HCT116 (cell line): ENCODE measurements around the gene NEURL1. TPM values are rescaled to one million over a fixed set of nuclear protein-coding genes. Genes with fewer than 3 reads are reported as not detected.
A peak's percentile ranks its signal among the peaks of the same experiment; 100 is the strongest.

ENCODE experiments used
- ATAC-seq: fragments of 200-7000 bp; cut with Tn5 transposase; 2 replicates; pipeline ENCODE4 v1.9.1; 2020; ENCODE audit warnings: mild to moderate bottlenecking, moderate library complexity
- BruUV-seq: library from RNA; stranded (reverse); fragments of 400-500 nt; replicated peaks from 2 replicates; lab custom pipeline; 2021; lab: Mats Ljungman, UMichigan
- CTCF ChIA-PET: fragments of 300-600 bp; sonication (Branson Sonifier 250); formaldehyde crosslinking; loops from one replicate; lab custom pipeline; 2021; ENCODE audit warnings: antibody characterized with exemption; lab: Charles Lee
- POLR2A ChIA-PET: fragments of 300-600, 350-600 bp; sonication (Branson Sonifier 250); formaldehyde crosslinking; loops from one replicate; lab custom pipeline; 2021; ENCODE audit warnings: antibody characterized with exemption; lab: Charles Lee
- RAD21 ChIA-PET, 2 experiments: fragments of 300-600 bp; sonication (Branson Sonifier 250); formaldehyde crosslinking; loops; one replicate each; lab custom pipeline; 2023; ENCODE audit warnings: low total read pairs in 2 of 2; ENCODE audit not compliant: uncharacterized antibody in 2 of 2, unreplicated experiment in 2 of 2, low non-redundant PET in 1 of 2; lab: Charles Lee
- DNase-seq: peaks from one replicate; pipeline ENCODE4 v3.0.0-alpha.2; 2010; ENCODE audit warnings: low read depth, low spot score
- H2AFZ ChIP-seq: fragments of 200-600 bp; shearing (Covaris generic), sonication (generic); 2 replicates; pipeline ENCODE4 v1.6.1; 2017; ENCODE audit warnings: low read depth, mixed run types, mixed read lengths, antibody characterized with exemption, low read length; ENCODE audit not compliant: poor library complexity, severe bottlenecking
- H3K27ac ChIP-seq: 2 replicates; pipeline ENCODE4 v1.5.1; 2012; ENCODE audit warnings: low read depth, low read length
- H3K27me3 ChIP-seq: fragments of 200-600 bp; sonication (generic); 2 replicates; pipeline ENCODE4 v1.6.1; 2016; ENCODE audit warnings: mixed run types, low read length, mixed read lengths; ENCODE audit not compliant: insufficient read depth
- H3K36me3 ChIP-seq, 2 experiments: fragments of 200-500 bp in 1 of 2; fragments of 200-600 bp in 1 of 2; sonication (Bioruptor generic) in 1 of 2; sonication (generic) in 1 of 2; 2 replicates each; pipeline versions ENCODE4 v1.5.1 to v1.6.1; 2014 to 2016; ENCODE audit warnings: low read length in 2 of 2, inconsistent platforms in 1 of 2, mixed read lengths in 1 of 2, mixed run types in 1 of 2; ENCODE audit not compliant: insufficient read depth in 2 of 2, control insufficient read depth in 1 of 2
- H3K4me1 ChIP-seq, 2 experiments: fragments of 200-600 bp in 1 of 2; sonication (generic) in 1 of 2; 2 replicates each; pipeline versions ENCODE4 v1.5.1 to v1.6.1; 2012 to 2017; ENCODE audit warnings: low read length in 2 of 2, inconsistent platforms in 1 of 2, mild to moderate bottlenecking in 1 of 2, mixed read lengths in 1 of 2, mixed run types in 1 of 2, moderate library complexity in 1 of 2; ENCODE audit not compliant: insufficient read depth in 2 of 2, control insufficient read depth in 1 of 2
- H3K4me2 ChIP-seq: fragments of 200-600 bp; sonication (generic); 2 replicates; pipeline ENCODE4 v1.6.1; 2017; ENCODE audit warnings: mixed run types, low read length, mixed read lengths
- H3K4me3 ChIP-seq, 2 experiments: fragments of 200-600 bp in 1 of 2; sonication (generic) in 1 of 2; replicated peaks in 1 of 2; 2 replicates each; pipeline ENCODE4 v1.5.1; 2011 to 2016; ENCODE audit warnings: low read length in 2 of 2, control low read depth in 1 of 2, low read depth in 1 of 2, mild to moderate bottlenecking in 1 of 2, mixed read lengths in 1 of 2, mixed run types in 1 of 2
- H3K79me2 ChIP-seq: fragments of 200-600 bp; sonication (generic); 2 replicates; pipeline ENCODE4 v1.6.1; 2017; ENCODE audit warnings: mild to moderate bottlenecking, mixed run types, low read length, moderate library complexity, mixed read lengths; ENCODE audit not compliant: insufficient read depth
- H3K9ac ChIP-seq: fragments of 200-600 bp; sonication (generic); 2 replicates; pipeline ENCODE4 v1.6.1; 2016; ENCODE audit warnings: low read length, mixed read lengths
- H3K9me2 ChIP-seq: fragments of 200-600 bp; sonication (generic), shearing (Covaris generic); 2 replicates; pipeline ENCODE4 v1.6.1; 2017; ENCODE audit warnings: mixed run types, mild to moderate bottlenecking, moderate library complexity; ENCODE audit not compliant: insufficient read depth
- H3K9me3 ChIP-seq, 2 experiments: fragments of 200-500 bp in 1 of 2; fragments of 200-600 bp in 1 of 2; sonication (Bioruptor generic) in 1 of 2; sonication (generic) in 1 of 2; 2 replicates each; pipeline ENCODE4 v1.6.1; 2014 to 2017; ENCODE audit warnings: low read length in 2 of 2, mixed read lengths in 2 of 2, inconsistent platforms in 1 of 2, low read depth in 1 of 2, mild to moderate bottlenecking in 1 of 2, mixed run types in 1 of 2, moderate library complexity in 1 of 2; ENCODE audit not compliant: control insufficient read depth in 1 of 2, insufficient read depth in 1 of 2
- H4K20me1 ChIP-seq: fragments of 200-600 bp; sonication (generic), shearing (Covaris generic); 2 replicates; pipeline ENCODE4 v1.6.1; 2017; ENCODE audit warnings: mixed run types, mild to moderate bottlenecking, moderate library complexity; ENCODE audit not compliant: insufficient read depth
- CBX3 ChIP-seq: IDR thresholded peaks from 2 replicates; pipeline ENCODE4 v1.6.1; 2012; ENCODE audit warnings: low read depth
- REST ChIP-seq: IDR thresholded peaks from 2 replicates; pipeline ENCODE4 v1.6.1; 2012; ENCODE audit warnings: low read depth
- TCF7L2 ChIP-seq: IDR thresholded peaks from 2 replicates; pipeline ENCODE4 v1.7.0; 2011; ENCODE audit warnings: borderline replicate concordance, inconsistent platforms; ENCODE audit not compliant: insufficient read depth, insufficient read length; ENCODE audit errors: extremely low read depth
- ZNF274 ChIP-seq: fragments of 200-500 bp; sonication (Bioruptor generic); IDR thresholded peaks from 2 replicates; pipeline ENCODE4 v1.6.1; 2014; ENCODE audit warnings: mild to moderate bottlenecking, low read depth, low read length, inconsistent platforms
- intact Hi-C: fragments of 100-400 bp; cut with micrococcal nuclease; formaldehyde crosslinking; loops from 2 replicates; pipeline ENCODE4 v1.10.0; 2022
- total RNA-seq: library from RNA; stranded (reverse); gene quantifications from one replicate; pipeline ENCODE4 v1.2.1, GENCODE V29; 2021; ENCODE audit not compliant: unreplicated experiment
- TF ChIP-seq, protein P1 (sequence below): IDR thresholded peaks from 2 replicates; pipeline ENCODE4 v1.6.1; 2012
- TF ChIP-seq, protein P2 (sequence below): IDR thresholded peaks from 2 replicates; pipeline ENCODE4 v1.6.1; 2011; ENCODE audit warnings: mild to moderate bottlenecking, low read length, moderate library complexity; ENCODE audit not compliant: insufficient replicate concordance; ENCODE audit errors: extremely low read depth

NEURL1 gene
- total RNA-seq, 1 experiment from 2014 or later: 1.4 TPM

DNA sequence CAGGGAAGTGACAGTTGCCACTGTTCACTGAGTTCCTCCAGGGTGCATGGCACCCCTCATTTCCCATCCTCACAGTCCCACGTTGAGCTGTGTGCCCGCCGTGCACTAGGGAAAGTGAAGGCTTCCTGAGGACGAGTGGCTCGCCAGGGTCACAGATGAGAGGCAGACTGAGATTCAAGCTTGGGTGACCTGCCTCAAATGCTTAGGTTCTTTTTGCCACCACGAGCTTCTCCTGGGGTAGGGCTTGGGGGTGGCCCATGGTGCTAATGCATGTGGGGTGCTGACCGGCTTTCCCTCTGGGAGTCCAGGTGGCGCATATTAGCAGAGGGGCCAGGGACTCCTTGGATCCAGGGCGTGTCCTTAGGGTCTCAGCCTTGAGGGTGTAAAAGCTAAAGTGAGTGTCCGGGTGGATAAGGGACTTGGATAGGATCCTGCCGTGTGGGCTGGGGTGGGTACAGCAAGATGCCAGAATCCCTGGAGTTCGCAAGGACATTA lies 43.3 kb upstream of the NEURL1 start:
- TF ChIP-seq, protein P1, sequence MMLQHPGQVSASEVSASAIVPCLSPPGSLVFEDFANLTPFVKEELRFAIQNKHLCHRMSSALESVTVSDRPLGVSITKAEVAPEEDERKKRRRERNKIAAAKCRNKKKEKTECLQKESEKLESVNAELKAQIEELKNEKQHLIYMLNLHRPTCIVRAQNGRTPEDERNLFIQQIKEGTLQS: no peak
- TF ChIP-seq, protein P2, sequence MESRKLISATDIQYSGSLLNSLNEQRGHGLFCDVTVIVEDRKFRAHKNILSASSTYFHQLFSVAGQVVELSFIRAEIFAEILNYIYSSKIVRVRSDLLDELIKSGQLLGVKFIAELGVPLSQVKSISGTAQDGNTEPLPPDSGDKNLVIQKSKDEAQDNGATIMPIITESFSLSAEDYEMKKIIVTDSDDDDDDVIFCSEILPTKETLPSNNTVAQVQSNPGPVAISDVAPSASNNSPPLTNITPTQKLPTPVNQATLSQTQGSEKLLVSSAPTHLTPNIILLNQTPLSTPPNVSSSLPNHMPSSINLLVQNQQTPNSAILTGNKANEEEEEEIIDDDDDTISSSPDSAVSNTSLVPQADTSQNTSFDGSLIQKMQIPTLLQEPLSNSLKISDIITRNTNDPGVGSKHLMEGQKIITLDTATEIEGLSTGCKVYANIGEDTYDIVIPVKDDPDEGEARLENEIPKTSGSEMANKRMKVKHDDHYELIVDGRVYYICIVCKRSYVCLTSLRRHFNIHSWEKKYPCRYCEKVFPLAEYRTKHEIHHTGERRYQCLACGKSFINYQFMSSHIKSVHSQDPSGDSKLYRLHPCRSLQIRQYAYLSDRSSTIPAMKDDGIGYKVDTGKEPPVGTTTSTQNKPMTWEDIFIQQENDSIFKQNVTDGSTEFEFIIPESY: no peak
- TF ChIP-seq TCF7L2 (no peak), ZNF274 (no peak), REST (no peak), CBX3 (no peak)
- ChIA-PET CTCF (interaction anchor here (0.7 to 2.3 kb wide), 3 partner anchors 26 to 143 kb away, joined by 3 to 13 read pairs (median 3); partner anchors contain the start of genes ATP5MK and PDCD11), POLR2A (interaction anchor here (1.2 kb wide), 1 partner anchor 10 kb away, joined by 4 read pairs; no protein-coding TSS in a partner anchor), RAD21 (interaction anchor here in 1 of 2 experiments (1.2 kb wide), 1 partner anchor 36 kb away, joined by 3 read pairs; no protein-coding TSS in a partner anchor)
- H3K27ac ChIP-seq: peak overlapping the region; percentile 83
- no peak for ATAC-seq
- H3K27me3 ChIP-seq: no peaks in the 10 kb centered on the region
- H3K4me1 ChIP-seq: peaks cover 11 to 55% of the 10 kb centered on the region in 2 experiments; a peak in 3 of 4 replicates
- no peaks in the 10 kb centered on the region for H4K20me1 ChIP-seq
- no peak overlapping the region for H2AFZ ChIP-seq
- peaks cover 32 to 38% of the 10 kb centered on the region in 2 experiments for H3K36me3 ChIP-seq
- H3K9me2 ChIP-seq: no peaks in the 10 kb centered on the region
- peak overlapping the region; percentile 99 for H3K4me2 ChIP-seq
- DNase-seq: no peak
- TSS peak; percentile 42 for BruUV-seq
- peaks cover 9% of the 10 kb centered on the region; the same call in 1 of the 2 replicates for H3K79me2 ChIP-seq
- intact Hi-C loops: loop anchor here (2.0 kb wide), 1 partner anchor 33 kb away; no protein-coding TSS in a partner anchor
- no peaks in the 10 kb centered on the region for H3K9me3 ChIP-seq
- H3K4me3 ChIP-seq: peak overlapping the region; percentile 89 to 93
- peak overlapping the region; percentile 88 for H3K9ac ChIP-seq
